Lung (tissue), 12 donors: Measurements from ENCODE around the gene SP8. TPM values are rescaled to one million over a fixed set of nuclear protein-coding genes. Genes with fewer than 3 reads are reported as not detected.

Experiments used
- ATAC-seq: fragments of 200-7000 bp; cut with Tn5 transposase; one replicate; pipeline ENCODE4 v1.9.1; 2020; ENCODE audit warnings: moderate number of reproducible peaks; ENCODE audit not compliant: insufficient read depth, low FRiP score
- DNase-seq, 3 donors: peaks; one replicate each; pipeline ENCODE4 v3.0.0-alpha.2; 2013 to 2017
- H3K27ac ChIP-seq, 2 donors: one replicate each; pipeline ENCODE4 v1.5.1; 2013; ENCODE audit warnings: mild to moderate bottlenecking in 2 of 2, moderate library complexity in 2 of 2, control low read depth in 1 of 2, inconsistent platforms in 1 of 2, low read depth in 1 of 2, low read length in 1 of 2
- H3K27me3 ChIP-seq, 3 donors: one replicate each; pipeline ENCODE4 v1.5.1; 2013; ENCODE audit warnings: low read length in 2 of 3; ENCODE audit not compliant: control insufficient read depth in 3 of 3, insufficient read depth in 3 of 3
- H3K36me3 ChIP-seq, 4 donors: one replicate each; pipeline ENCODE4 v1.5.1; 2013; ENCODE audit warnings: low read length in 4 of 4, mild to moderate bottlenecking in 1 of 4, moderate library complexity in 1 of 4; ENCODE audit not compliant: control insufficient read depth in 4 of 4, insufficient read depth in 4 of 4
- H3K4me1 ChIP-seq, 5 donors: one replicate each; pipeline ENCODE4 v1.5.1; 2013; ENCODE audit warnings: low read length in 5 of 5, mild to moderate bottlenecking in 2 of 5, moderate library complexity in 1 of 5; ENCODE audit not compliant: control insufficient read depth in 5 of 5, insufficient read depth in 5 of 5
- H3K4me3 ChIP-seq: one replicate; pipeline ENCODE4 v1.5.1; 2013; ENCODE audit warnings: mild to moderate bottlenecking, control low read depth, moderate library complexity
- H3K9ac ChIP-seq, 2 donors: one replicate each; pipeline ENCODE4 v1.5.1; 2013; ENCODE audit warnings: low read length in 2 of 2, control low read depth in 1 of 2; ENCODE audit not compliant: insufficient read depth in 1 of 2
- H3K9me3 ChIP-seq, 4 donors: one replicate each; pipeline ENCODE4 v1.5.1; 2013; ENCODE audit warnings: low read length in 3 of 4, mild to moderate bottlenecking in 1 of 4, moderate library complexity in 1 of 4; ENCODE audit not compliant: control insufficient read depth in 4 of 4, insufficient read depth in 3 of 4
- CTCF ChIP-seq: IDR thresholded peaks from 2 replicates; pipeline ENCODE4 v1.5.1; 2012; ENCODE audit warnings: mild to moderate bottlenecking; ENCODE audit errors: control extremely low read depth, extremely low read depth
- WGBS, 2 donors: extraction: QIAGEN DNeasy Blood & Tissue Kit; methylation state at CpG; one replicate each; pipeline ENCODE4 v1.1.7; 2013; 5-methylcytosine and 5-hydroxymethylcytosine counted together
- polyA plus RNA-seq, 2 donors: library from polyadenylated mRNA; stranded (reverse); fragments of 200-250 nt; gene quantifications; one replicate each; pipeline ENCODE4 v1.2.1, GENCODE V29; 2013
- total RNA-seq, 2 donors: library from RNA; depleted of rRNA in 1 of 2; stranded (reverse); fragments of >200 nt in 1 of 2; gene quantifications; one replicate each; pipeline ENCODE4 v1.2.1, GENCODE V29; 2014 to 2021
- donor health status: control.
- donor health status: control.
- donor health status: Bipolar disorder and iron deficiency.
- donor health status: healthy.
- donor health status: DM: yes; HTN: yes; CAD: no.

Gene SP8
- total and polyA plus RNA-seq, 4 donors: not detected

- no peak overlapping the region for H3K27ac ChIP-seq
- H3K4me1 ChIP-seq: no peaks in the 10 kb centered on the region
- no peak for TF ChIP-seq CTCF
- H3K27me3 ChIP-seq: no peaks in the 10 kb centered on the region
- WGBS, 2 donors: 52 to 68% methylated on average over 5 of the region's 5 CpGs
- no peaks in the 10 kb centered on the region for H3K36me3 ChIP-seq
- no peak for DNase-seq
- H3K4me3 ChIP-seq: no peak overlapping the region
- no peak for ATAC-seq
- H3K9ac ChIP-seq: no peak overlapping the region
- no peaks in the 10 kb centered on the region for H3K9me3 ChIP-seq
These were observed 48.7 kb downstream of the SP8 start for GRCh38 chr7:20737840-20738448.

GRCh38 chr7:20735346-20736065 is 51.2 kb downstream of the SP8 start:
- Histone ChIP-seq H3K9ac (no peak overlapping the region), H3K4me3 (no peak overlapping the region), H3K27ac (no peak overlapping the region), H3K9me3 (no peaks in the 10 kb centered on the region), H3K4me1 (no peaks in the 10 kb centered on the region), H3K36me3 (no peaks in the 10 kb centered on the region), H3K27me3 (peaks cover 0 to 3% (median 0%) of the 10 kb centered on the region in 3 donors)
- 78 to 85% methylated on average over 4 of the region's 4 CpGs for WGBS, 2 donors
- ATAC-seq (no peak), DNase-seq (no peak)
- no peak for TF ChIP-seq CTCF

Other genes starting within 250 kb of the SP8 start
- under 1 TPM; 0.14 to 0.25 TPM for gene ABCB5, start 171.2 kb downstream of the SP8 start, total RNA-seq
- gene ABCB5, start 171.2 kb downstream of the SP8 start, polyA plus RNA-seq: under 1 TPM in 1 of 2 donors, not detected in 1; 0.07 TPM